DOHH2 (cell line): Measurements from ENCODE around the gene APLF.

Source experiments
- CTCF ChIP-seq: fragments of 200-600 bp; sonication (generic); IDR thresholded peaks from one replicate; pipeline ENCODE4 v1.5.1; 2014; ENCODE audit warnings: antibody characterized with exemption, mild to moderate bottlenecking, low read depth, low read length; ENCODE audit not compliant: poor library complexity, severe bottlenecking
- EZH2phosphoT487 ChIP-seq: fragments of 200-600 bp; sonication (generic); IDR thresholded peaks from 2 replicates; pipeline ENCODE4 v1.6.1; 2017; ENCODE audit warnings: borderline replicate concordance, mild to moderate bottlenecking, antibody characterized with exemption, low read length, moderate library complexity, mixed read lengths

- no peak for TF ChIP-seq CTCF
- no peak for TF ChIP-seq EZH2phosphoT487
Measured at GRCh38 chr2:68423966-68424650, 43.3 kb upstream of the APLF start.
